HEK293T (cell line): Measurements from ENCODE around the gene AGBL4.
A peak's percentile ranks its signal among the peaks of the same experiment; 100 is the strongest.

Source experiments
- CTCF ChIA-PET: fragments of 350-600 bp; formaldehyde crosslinking; extraction: SDS; loops from one replicate; lab custom pipeline; 2021; ENCODE audit warnings: antibody characterized with exemption, inconsistent platforms; lab: Yijun Ruan, JAX
- POLR2A ChIA-PET: fragments of 350-600 bp; formaldehyde crosslinking; extraction: SDS; loops from one replicate; lab custom pipeline; 2020; ENCODE audit warnings: antibody characterized with exemption, inconsistent platforms; lab: Yijun Ruan, JAX
- DNase-seq: peaks from one replicate; pipeline ENCODE4 v3.0.0; 2012; ENCODE audit warnings: mixed read lengths; ENCODE audit errors: extremely low spot score
- ARNT ChIP-seq: fragments of 450-650 bp; IDR thresholded peaks from 2 replicates; pipeline ENCODE4 v1.6.1; 2017; ENCODE audit warnings: mild to moderate bottlenecking
- BHLHE40 ChIP-seq: fragments of 450-650 bp; IDR thresholded peaks from 2 replicates; pipeline ENCODE4 v1.6.1; 2016; ENCODE audit warnings: mild to moderate bottlenecking, moderate library complexity, borderline replicate concordance
- CTBP1 ChIP-seq: fragments of 450-650 bp; IDR thresholded peaks from 2 replicates; pipeline ENCODE4 v1.6.1; 2016; ENCODE audit warnings: borderline replicate concordance
- ELF4 ChIP-seq: fragments of 450-650 bp; IDR thresholded peaks from 2 replicates; pipeline ENCODE4 v1.6.1; 2017; ENCODE audit warnings: antibody characterized with exemption
- FOXA1 ChIP-seq: fragments of 450-650 bp; IDR thresholded peaks from 2 replicates; pipeline ENCODE4 v1.6.1; 2016; ENCODE audit warnings: mild to moderate bottlenecking
- FOXK2 ChIP-seq: fragments of 450-650 bp; IDR thresholded peaks from 2 replicates; pipeline ENCODE4 v1.6.1; 2016; ENCODE audit warnings: mild to moderate bottlenecking
- FOXM1 ChIP-seq: fragments of 450-650 bp; IDR thresholded peaks from 2 replicates; pipeline ENCODE4 v1.6.1; 2017; ENCODE audit warnings: mild to moderate bottlenecking, borderline replicate concordance
- HDGF ChIP-seq: fragments of 450-650 bp; IDR thresholded peaks from 2 replicates; pipeline ENCODE4 v1.6.1; 2017; ENCODE audit warnings: antibody characterized with exemption, borderline replicate concordance
- L3MBTL2 ChIP-seq: fragments of 450-650 bp; conservative IDR thresholded peaks from 2 replicates; pipeline ENCODE4 v1.6.1; 2016; ENCODE audit warnings: mild to moderate bottlenecking
- LEF1 ChIP-seq: fragments of 450-650 bp; IDR thresholded peaks from 2 replicates; pipeline ENCODE4 v1.6.1; 2017; ENCODE audit warnings: mild to moderate bottlenecking, borderline replicate concordance
- NFRKB ChIP-seq: fragments of 450-650 bp; IDR thresholded peaks from 2 replicates; pipeline ENCODE4 v1.6.1; 2016; ENCODE audit warnings: mild to moderate bottlenecking, moderate library complexity
- PKNOX1 ChIP-seq: fragments of 450-650 bp; IDR thresholded peaks from 2 replicates; pipeline ENCODE4 v1.6.1; 2016
- SP1 ChIP-seq: fragments of 450-650 bp; IDR thresholded peaks from 2 replicates; pipeline ENCODE4 v1.6.1; 2017
- SUZ12 ChIP-seq: fragments of 450-650 bp; IDR thresholded peaks from 2 replicates; pipeline ENCODE4 v1.6.1; 2016; ENCODE audit warnings: mild to moderate bottlenecking
- TARDBP ChIP-seq: fragments of 450-650 bp; IDR thresholded peaks from 2 replicates; pipeline ENCODE4 v1.6.1; 2016
- ZNF384 ChIP-seq: fragments of 450-650 bp; IDR thresholded peaks from 2 replicates; pipeline ENCODE4 v1.6.1; 2016

AGBL4 gene

DNA sequence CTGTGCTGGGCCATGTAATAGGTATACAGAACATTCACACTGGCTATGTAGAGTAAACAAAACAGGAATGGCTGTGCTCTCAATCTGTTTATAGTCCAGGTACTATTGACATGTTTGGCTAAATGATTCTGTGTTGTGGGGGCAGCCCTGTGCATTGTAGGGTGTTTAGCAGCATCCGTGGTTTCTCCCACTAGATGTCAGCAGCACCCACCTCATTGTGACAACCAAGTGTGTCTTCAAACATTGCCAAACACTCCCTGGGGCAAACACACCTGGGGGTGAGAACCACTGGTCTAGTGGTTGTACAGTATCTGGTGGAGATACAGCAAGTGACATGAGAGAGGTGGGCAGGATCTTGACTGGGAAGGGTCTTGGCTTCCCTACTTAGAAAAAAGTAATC lies 1471.3 kb downstream of the AGBL4 start:
- POLR2A ChIA-PET = no interaction called here
- TF ChIP-seq TARDBP (no peak), L3MBTL2 (no peak), SP1 (no peak)
- DNase-seq = peak; percentile 11
- CTCF ChIA-PET = interaction anchor here (1.0 kb wide), 1 partner anchor 121 kb away, joined by 3 read pairs; no protein-coding TSS in a partner anchor

DNA sequence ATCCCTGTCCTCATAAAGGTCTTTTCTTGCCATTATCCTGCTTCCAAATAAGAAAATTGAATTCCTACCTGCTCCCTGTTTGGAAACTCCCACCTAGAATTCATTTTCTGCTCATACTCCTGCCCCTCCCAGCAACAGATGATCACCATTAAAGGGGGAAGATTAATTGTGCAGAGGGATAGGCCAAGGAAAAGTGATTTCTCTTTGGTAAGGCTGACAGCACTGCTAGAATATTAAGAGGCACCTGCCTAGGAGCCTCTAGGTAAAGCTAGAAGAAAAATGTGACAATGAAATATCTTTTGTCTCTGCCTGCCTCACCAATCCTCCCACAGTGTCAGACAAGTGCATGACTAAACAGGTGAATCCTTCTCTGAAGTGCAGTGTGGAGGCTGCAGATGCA lies 1474.8 kb downstream of the AGBL4 start:
- DNase-seq = no peak
- ChIA-PET POLR2A (no interaction called here), CTCF (no interaction called here)
- TF ChIP-seq FOXK2 = no peak
- TF ChIP-seq L3MBTL2 = no peak
- no peak for TF ChIP-seq ELF4
- no peak for TF ChIP-seq TARDBP
- TF ChIP-seq FOXA1 = no peak
- TF ChIP-seq ZNF384 = no peak
- no peak for TF ChIP-seq SUZ12
- TF ChIP-seq FOXM1 = no peak
- TF ChIP-seq ARNT = no peak
- TF ChIP-seq SP1 = no peak

DNA sequence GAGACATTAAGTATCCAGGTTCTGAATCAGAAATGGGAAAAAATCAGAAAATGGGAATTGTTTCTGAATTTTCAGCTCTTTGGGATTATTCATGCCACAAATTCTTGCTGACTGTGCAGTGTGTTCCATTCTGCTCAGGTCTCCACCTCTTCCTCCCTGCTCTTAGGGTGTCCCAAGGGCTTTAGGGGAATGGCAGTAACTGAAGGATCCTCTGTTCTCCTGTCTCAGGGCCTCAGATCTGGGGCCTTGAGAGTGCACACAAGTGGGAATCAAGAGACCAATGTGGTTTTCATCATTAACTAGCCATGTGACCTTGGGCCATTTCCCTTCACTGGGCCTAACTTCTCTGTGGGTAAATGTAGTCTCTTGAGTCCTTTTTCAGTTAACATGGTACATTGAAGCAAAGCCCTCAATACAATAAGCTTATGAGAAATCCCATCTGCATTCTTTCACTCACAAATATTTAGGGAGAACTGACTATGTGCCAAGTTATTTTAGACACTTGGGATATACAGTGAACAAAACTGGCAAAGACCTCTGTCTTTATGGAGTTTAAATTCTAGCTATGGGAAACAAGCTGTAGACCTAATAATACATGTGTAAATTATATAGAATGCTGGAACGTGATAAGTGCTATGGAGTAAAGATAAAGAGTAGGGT lies 1476.1 kb downstream of the AGBL4 start:
- ChIA-PET POLR2A (no interaction called here), CTCF (no interaction called here)
- no peak for DNase-seq
- no peak for TF ChIP-seq HDGF
- no peak for TF ChIP-seq CTBP1
- no peak for TF ChIP-seq L3MBTL2
- no peak for TF ChIP-seq SP1
- TF ChIP-seq ZNF384 = no peak
- TF ChIP-seq ELF4 = no peak
- no peak for TF ChIP-seq FOXK2
- TF ChIP-seq NFRKB = no peak
- no peak for TF ChIP-seq LEF1
- no peak for TF ChIP-seq FOXM1
- TF ChIP-seq FOXA1 = no peak
- no peak for TF ChIP-seq SUZ12
- TF ChIP-seq TARDBP = no peak
- no peak for TF ChIP-seq PKNOX1

DNA sequence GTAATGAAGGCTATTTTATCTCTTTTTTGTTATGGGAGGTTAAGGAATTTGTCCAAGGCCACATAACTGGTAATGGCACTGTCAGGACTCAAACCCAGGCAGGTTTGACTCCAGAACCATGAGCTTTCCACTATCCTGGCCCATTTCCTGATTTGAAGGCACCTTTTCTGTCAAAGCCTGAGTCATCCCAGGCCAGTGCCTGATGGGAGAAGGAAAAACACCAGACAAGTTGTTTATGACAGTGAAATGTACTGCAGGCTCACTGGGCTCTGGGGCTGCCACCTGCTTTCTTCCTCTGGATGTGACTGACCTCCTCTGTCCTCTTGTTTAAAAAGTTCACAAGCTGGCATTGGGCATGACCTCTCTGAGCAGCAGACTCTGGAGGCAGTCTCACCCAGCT lies 1479.9 kb downstream of the AGBL4 start:
- ChIA-PET POLR2A (no interaction called here), CTCF (no interaction called here)
- DNase-seq = no peak
- TF ChIP-seq BHLHE40 (no peak), ELF4 (no peak), SP1 (no peak), SUZ12 (no peak), HDGF (no peak), FOXA1 (no peak), ZNF384 (no peak), PKNOX1 (no peak), CTBP1 (no peak), NFRKB (no peak), TARDBP (no peak), ARNT (no peak), FOXM1 (no peak), FOXK2 (no peak), LEF1 (no peak), L3MBTL2 (no peak)

- DNase-seq = no peak
- TF ChIP-seq SP1 (no peak), NFRKB (no peak), PKNOX1 (no peak), CTBP1 (no peak), ZNF384 (no peak), SUZ12 (no peak), ELF4 (no peak), BHLHE40 (no peak), FOXK2 (no peak), ARNT (no peak), FOXA1 (no peak), FOXM1 (no peak), TARDBP (no peak)
- ChIA-PET POLR2A (no interaction called here), CTCF (interaction anchor here (1.1 kb wide), 1 partner anchor 10 kb away, joined by 8 read pairs; no protein-coding TSS in a partner anchor)
Measured at GRCh38 chr1:48540587-48540986, 1483.2 kb downstream of the AGBL4 start.

GRCh38 chr1:48536477-48536876 lies 1487.3 kb downstream of the AGBL4 start:
- ChIA-PET CTCF (interaction anchor here (0.7 kb wide), 1 partner anchor 99 kb away, joined by 3 read pairs; no protein-coding TSS in a partner anchor), POLR2A (no interaction called here)
- no peak for DNase-seq
- TF ChIP-seq ELF4 (no peak), ZNF384 (no peak), FOXA1 (no peak), HDGF (no peak), FOXM1 (no peak), FOXK2 (no peak), PKNOX1 (no peak), L3MBTL2 (no peak), ARNT (no peak), BHLHE40 (no peak), SUZ12 (no peak)
